ENCODE results near the gene CYTH2.
"Not testable (repeated sequence)": the region's sequence is repeated elsewhere in the genome, so short reads cannot be mapped to it uniquely, and the experiment has no call there.

The CYTH2 gene

GRCh38 chr19:48476176-48476575 is 7.0 kb downstream of the CYTH2 start:
- no peak for DNase-seq (ENCODE audit: low read depth in 2 of 3, low spot score in 1 of 3)

- no peak for DNase-seq (ENCODE audit: low read depth in 2 of 3, low spot score in 1 of 3)
Measured at GRCh38 chr19:48477067-48477685, 8.0 kb downstream of the CYTH2 start.

DNA sequence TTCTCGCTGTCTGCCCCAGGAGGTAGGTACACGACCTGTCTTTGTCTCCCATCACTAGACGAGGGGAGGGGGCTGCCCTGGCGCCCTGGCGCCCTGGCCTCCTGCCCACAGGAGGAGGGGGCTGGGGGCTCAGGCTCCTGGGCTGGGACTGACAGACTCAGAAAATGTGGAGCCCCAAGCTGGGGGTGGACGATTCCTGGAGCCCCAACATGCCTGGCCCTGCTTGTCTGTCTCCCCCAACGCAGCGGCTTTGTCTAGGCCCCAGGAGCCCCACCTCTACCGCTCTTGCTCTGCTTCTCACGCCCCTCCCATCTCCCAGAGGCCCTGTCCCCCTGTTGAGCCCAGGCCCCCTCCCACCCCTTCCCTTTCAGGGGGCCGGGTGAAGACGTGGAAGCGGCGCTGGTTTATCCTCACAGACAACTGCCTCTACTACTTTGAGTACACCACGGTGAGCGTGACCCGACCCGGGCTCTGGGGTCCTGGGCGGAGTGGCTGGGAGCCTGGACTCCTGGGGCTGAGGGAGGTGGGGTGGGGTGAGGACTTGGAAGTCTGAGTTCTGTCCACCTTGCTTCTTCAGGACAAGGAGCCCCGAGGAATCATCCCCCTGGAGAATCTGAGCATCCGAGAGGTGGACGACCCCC is 8.6 kb downstream of the CYTH2 start:
- no peak for DNase-seq (ENCODE audit: low read depth in 2 of 3, low spot score in 1 of 3)

GRCh38 chr19:48478339-48479256 is 9.4 kb downstream of the CYTH2 start:
- no peak for DNase-seq (ENCODE audit: low read depth in 2 of 3, low spot score in 1 of 3)

DNA sequence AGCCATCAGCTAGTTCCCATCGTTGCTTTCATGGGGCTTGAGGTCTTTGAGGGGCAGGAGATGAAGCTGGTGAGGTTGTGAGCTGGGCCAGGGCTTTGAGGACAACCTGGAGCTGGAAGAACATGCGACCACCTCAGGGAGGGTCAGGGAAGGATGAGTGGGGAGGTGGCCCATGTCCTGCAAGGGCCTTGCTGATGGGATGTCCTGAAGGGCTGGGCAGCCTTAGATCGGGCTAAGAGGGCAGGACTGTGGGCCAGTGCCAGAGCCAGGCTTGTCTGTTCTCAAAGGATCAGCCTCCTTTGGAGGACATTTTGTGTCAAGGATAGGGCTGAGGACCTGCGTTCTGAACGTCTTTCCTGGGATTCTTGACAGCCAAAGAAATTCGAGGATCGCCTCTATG is 10.5 kb downstream of the CYTH2 start:
- no peak for DNase-seq (ENCODE audit: low read depth in 2 of 3, low spot score in 1 of 3)

- no peak for DNase-seq (ENCODE audit: low read depth in 2 of 3, low spot score in 1 of 3)
Measured at GRCh38 chr19:48480183-48480557, 11.0 kb downstream of the CYTH2 start.

DNA sequence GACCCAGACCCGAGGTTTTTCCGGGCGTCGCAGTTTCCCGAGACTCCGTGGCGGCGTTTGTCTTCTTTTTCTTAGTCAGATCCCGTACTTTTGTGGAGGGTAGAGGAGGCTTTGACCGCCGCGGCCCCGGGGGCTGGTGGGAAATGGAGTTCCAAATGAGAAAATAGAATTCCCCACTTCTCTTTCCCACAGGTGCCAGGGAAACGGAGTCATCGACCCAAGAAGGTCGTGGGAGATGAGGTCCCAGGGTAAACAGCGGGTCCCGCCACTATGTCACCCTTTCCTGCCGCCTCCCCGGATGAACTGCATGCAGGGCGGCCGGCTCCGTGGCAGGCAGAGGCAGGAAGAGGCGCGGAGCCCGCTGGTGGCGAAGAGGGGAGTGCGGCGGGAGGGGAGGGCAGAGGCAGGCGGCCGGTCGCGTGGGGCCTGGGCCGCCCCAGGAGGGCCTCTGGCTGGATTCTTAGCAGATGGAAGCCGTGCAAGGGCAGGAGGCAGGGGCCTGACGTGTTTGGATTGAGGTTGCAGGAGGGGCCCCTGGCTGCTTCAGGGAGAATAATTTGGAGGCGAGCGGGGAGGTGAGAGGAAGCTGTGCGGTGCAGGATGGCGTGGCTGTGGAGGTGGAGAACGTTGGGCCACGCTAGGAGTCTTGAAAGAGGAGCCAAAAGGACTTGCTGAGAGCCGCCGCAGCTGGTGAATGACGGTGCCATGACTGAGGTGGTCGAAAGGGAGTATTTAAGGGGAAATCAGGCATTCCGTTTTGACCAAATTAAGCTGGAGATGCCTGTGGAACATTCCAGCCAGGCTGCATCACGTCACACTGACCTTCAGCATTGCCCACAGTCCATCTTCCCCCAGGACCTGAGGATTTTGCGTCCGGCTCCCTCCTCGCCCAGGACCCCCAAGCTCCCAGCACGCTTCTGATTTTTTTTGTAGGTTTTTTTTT is 11.7 kb downstream of the CYTH2 start:
- DNase-seq (ENCODE audit: low read depth in 2 of 3, low spot score in 1 of 3): peak; percentile 28 to 41 (median 36)

DNA sequence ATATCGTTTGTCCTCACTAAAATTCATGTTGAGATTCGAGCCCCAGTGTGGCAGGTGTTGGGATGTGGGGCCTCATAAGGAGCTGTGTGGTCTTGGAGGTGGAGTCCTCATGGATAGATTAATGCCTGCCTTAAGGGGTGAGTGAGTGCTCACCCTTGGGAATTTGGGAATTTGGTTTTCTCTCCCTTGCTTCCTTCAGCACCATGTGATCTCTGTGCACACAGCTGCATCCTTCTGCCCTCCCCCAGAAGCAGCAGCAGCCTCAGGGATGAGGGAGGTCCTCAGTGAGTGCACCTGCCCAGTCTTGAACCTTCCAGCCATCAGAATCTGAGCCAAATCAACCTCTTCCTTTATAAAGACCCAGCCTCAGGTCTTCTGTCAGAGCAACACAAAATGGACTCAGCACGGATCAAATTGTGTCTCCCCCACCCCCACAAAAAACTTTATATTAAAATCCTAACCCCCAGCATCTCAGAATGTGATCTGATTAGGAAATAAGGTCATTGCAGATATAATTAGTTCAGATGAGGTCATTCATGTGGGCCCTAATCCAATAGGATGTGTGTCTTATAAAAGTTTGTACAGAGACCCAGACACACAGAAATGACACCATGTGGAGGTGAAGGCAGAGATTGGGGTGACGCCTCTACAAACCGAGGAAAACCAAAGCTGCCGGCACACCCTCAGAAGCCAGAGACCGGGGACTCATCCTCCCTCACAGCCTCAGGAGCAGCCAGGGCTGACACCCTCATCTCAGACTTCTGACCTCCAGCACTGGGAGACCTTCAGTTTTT is 12.9 kb downstream of the CYTH2 start:
- no peak for DNase-seq (ENCODE audit: low read depth in 2 of 3, low spot score in 1 of 3)

GRCh38 chr19:48483301-48483700 is 14.1 kb downstream of the CYTH2 start:
- DNase-seq (ENCODE audit: low read depth in 2 of 3, low spot score in 1 of 3): no peak

GRCh38 chr19:48484247-48484893 is 15.2 kb downstream of the CYTH2 start:
- no peak for DNase-seq (ENCODE audit: low read depth in 2 of 3, low spot score in 1 of 3)

DNA sequence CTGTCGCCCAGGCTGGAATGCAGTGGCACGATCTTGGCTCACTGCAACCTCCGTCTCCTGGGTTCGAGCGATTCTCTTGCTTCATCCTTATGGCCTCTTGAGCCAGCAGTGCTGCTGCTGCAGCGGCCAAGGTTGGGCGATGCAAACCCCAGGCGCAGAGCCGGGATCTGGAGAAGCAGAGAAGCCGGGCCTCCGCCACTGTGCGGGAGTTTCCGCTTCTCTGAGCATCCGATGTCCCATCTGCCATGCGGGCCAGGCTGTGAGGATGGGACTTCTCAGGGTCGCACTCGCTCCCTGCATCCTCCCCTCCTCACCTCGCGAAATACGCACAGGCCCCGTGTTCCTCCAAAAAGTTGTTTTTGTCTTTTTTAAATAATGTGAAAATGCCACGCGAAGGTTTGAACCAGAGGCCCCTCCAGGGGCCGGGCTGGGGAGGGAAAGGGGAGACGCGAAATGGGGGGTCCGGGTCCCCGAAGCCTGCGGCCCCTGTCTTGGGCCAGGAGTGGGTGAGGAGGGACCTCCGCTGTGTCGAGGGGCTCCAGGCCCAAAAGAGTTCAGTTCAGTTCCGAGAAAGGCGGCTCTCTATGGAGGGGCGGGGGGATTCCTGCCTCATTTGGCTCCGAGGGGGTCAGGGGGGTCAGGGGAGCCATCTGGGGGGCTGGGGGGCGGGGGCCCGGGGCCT is 15.9 kb downstream of the CYTH2 start:
- no peak for DNase-seq (ENCODE audit: low read depth in 2 of 3, low spot score in 1 of 3)

GRCh38 chr19:48486706-48487105 is 17.5 kb downstream of the CYTH2 start:
- DNase-seq (ENCODE audit: low read depth in 2 of 3, low spot score in 1 of 3): not testable (repeated sequence)

DNA sequence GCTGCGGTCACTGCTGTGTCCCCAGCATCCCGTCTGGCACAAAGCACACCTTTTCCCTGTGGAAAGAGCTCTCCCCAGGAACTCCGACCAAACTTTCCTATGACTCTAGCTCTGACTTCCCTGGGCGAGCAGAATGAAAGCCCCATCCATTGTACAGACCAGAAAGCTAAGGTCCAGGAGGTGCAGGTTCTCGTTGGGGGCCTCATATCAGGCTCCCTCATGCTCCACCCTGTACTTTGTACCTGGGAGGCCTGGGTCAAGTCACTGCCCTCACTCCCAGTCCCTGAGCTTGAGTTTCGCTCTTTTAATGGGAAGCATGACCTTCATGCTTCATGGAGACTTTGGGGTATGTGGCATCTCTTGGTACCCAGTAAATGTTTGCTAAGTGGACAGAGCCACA is 18.4 kb downstream of the CYTH2 start:
- no peak for DNase-seq (ENCODE audit: low read depth in 2 of 3, low spot score in 1 of 3)

GRCh38 chr19:48487948-48488347 is 18.8 kb downstream of the CYTH2 start:
- no peak for DNase-seq (ENCODE audit: low read depth in 2 of 3, low spot score in 1 of 3)

DNA sequence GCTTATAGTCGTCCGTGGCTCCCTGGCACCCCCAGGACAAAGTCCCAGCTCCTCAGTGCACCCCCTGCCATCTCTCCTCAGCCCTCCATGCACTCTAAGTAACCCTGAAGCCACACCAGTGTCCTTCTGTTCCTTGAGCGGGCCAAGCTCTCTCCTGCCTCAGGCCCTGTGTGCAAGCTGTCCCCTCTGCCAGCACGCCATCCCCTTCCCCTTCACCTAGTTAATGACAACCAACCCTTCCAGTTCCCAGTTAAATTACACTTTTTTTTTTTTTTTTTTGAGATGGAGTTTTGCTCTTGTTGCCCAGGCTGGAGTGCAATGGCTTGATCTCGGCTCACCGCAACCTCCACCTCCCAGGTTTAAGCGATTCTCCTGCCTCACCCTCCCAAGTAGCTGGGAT is 19.3 kb downstream of the CYTH2 start:
- not testable (repeated sequence) for DNase-seq (ENCODE audit: low read depth in 2 of 3, low spot score in 1 of 3)

GRCh38 chr19:48489608-48490216 is 20.5 kb downstream of the CYTH2 start:
- peak; percentile 68 to 87 (median 79) for DNase-seq (ENCODE audit: low read depth in 2 of 3, low spot score in 1 of 3)

DNA sequence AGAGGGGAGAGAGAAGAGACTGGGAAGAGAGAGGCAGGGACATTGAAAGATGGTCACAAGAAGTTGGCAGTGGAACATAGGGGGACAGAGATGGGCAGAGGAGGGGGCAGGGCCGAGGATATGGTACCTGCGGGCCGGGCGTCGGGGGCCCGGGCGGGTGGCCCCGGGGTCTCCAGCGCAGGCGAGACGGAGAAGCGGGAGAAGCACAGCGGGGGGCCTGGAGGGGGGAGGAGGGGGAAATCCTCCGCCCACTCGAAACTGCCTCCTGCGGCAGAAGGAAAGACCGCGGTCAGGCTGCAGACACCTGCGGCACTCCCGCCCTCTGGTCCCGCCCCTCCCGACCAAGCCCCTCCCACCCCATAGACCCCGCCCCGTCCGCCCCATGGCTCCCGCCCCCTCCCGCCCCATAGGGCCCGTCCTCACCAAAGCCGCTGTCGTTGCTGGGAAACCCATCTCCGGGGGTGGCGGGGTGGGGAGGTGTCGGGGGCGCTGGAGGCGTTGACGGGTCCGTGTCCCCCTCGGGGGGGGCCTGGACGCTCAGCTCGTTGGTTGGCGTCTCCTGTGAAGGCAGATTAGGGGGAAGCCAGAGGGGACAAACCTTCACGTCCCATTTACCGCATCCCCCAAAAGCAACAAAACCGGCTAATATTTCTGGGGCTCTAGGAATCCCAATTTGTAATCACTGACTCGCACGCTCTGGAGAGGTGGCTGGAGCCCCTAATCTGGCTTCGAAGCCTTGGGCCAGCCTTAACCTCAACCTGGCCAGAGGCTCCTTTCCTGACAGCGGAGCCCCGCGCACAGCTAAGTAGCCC is 22.0 kb downstream of the CYTH2 start:
- no peak for DNase-seq (ENCODE audit: low read depth in 2 of 3, low spot score in 1 of 3)

GRCh38 chr19:48491793-48492123 is 22.6 kb downstream of the CYTH2 start:
- no peak for DNase-seq (ENCODE audit: low read depth in 2 of 3, low spot score in 1 of 3)

Data from stimulated activated CD4-positive, alpha-beta T cell treated with anti-CD3 and anti-CD28 coated beads, Interleukin-12 subunit alpha, Interleukin-12 subunit beta, amount 100 ng/mL, for 48 hours (primary cell).